Epithelial cell of esophagus (primary cell): Measurements from ENCODE around the gene SLC22A17.
"Not testable (repeated sequence)": the region's sequence is repeated elsewhere in the genome, so short reads cannot be mapped to it uniquely, and the experiment has no call there.

Source experiments
- DNase-seq: peaks from one replicate; pipeline ENCODE4 v3.0.0; 2010; ENCODE audit warnings: low read depth
- H3K4me3 ChIP-seq: 2 replicates; pipeline ENCODE4 v1.5.1; 2011; ENCODE audit warnings: mild to moderate bottlenecking, low read length, control low read depth
- TF ChIP-seq, protein P1 (sequence below): IDR thresholded peaks from 2 replicates; pipeline ENCODE4 v1.5.1; 2011; ENCODE audit warnings: low read depth, mild to moderate bottlenecking, low read length, control low read depth, inconsistent platforms; ENCODE audit not compliant: insufficient read depth; ENCODE audit errors: missing control alignments

The SLC22A17 gene

DNA sequence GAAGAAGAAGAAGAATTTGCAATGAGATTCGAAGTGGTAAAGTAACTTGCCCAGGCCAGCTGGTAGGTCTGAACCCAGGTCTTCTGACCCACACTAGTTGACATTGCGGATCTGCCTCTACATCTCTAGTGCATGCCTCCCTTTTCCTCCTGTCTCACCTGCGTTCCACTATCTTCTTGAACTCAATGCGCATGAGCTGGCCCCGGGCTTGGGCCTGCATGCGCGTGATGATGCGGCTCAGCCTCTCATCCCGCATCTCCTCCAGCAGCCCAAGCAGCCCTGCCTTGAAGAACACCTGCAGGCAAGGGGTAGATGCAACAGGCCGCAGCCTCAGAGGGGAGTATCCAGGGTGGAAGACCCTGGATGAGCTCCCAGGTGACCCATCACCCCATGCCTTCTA, 43.4 kb upstream of the SLC22A17 start:
- DNase-seq = no peak
- H3K4me3 ChIP-seq = no peak overlapping the region
- TF ChIP-seq, protein P1, sequence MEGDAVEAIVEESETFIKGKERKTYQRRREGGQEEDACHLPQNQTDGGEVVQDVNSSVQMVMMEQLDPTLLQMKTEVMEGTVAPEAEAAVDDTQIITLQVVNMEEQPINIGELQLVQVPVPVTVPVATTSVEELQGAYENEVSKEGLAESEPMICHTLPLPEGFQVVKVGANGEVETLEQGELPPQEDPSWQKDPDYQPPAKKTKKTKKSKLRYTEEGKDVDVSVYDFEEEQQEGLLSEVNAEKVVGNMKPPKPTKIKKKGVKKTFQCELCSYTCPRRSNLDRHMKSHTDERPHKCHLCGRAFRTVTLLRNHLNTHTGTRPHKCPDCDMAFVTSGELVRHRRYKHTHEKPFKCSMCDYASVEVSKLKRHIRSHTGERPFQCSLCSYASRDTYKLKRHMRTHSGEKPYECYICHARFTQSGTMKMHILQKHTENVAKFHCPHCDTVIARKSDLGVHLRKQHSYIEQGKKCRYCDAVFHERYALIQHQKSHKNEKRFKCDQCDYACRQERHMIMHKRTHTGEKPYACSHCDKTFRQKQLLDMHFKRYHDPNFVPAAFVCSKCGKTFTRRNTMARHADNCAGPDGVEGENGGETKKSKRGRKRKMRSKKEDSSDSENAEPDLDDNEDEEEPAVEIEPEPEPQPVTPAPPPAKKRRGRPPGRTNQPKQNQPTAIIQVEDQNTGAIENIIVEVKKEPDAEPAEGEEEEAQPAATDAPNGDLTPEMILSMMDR = no peak

DNA sequence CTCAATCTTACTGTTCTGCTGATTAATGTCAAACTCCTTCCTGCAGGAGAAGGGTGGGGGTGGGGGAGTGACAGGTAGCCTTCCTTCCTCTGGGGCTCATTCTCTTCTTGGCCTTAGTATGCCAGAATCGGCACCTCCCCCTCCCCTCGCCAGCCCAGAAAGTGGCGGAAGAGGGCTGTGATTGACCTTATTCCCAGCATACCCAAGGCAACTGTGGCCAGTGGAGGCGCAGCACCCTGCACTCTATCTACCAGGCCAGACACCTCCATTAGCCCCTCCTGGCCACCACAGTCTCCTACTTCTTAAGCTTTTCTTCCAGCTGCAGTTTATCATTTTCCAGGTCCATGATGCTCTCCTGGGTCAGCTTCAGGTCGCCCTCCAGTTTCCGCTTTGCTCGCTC, 39.9 kb upstream of the SLC22A17 start:
- no peak overlapping the region for H3K4me3 ChIP-seq
- DNase-seq = no peak
- TF ChIP-seq, protein P1 = no peak

DNA sequence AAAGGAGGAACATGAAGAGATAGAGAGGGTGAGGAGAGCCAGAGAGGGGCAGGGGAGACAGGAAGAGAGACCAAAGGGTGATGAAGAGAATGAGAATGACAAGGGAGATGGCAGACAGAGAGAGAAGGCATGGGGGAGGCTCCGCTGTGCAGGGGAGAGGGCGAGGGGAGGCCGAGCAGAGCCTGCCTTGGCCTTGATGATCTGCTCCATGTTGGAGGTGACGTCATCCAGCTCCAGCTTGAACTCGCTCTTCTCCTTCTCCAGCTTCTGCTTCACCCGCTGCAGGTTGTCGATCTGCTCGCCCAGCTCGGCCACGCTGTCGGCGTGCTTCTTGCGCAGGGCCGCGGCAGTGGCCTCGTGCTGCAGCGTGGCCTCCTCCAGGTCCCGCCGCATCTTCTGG, 37.2 kb upstream of the SLC22A17 start:
- not testable (repeated sequence) for DNase-seq, H3K4me3 ChIP-seq

DNA sequence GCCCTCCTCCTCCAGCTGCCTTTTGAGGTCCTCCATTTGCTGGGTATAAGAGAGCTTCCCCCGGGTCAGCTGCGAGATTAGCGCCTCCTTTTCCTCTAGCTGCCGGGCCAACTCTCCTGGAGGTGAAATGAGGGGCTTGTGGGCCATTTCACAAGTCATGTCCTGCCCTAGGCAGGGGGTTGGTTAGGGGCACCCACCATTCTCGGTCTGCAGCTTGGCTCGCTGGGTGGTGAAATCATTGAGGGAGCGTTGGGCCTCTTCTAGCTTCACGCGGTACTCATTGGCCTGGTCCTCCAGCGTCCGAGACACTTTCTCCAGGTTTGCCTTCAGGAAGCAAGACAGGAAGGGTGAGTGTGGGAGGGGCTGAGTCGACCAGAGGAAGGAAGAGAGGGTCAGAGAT, 36.7 kb upstream of the SLC22A17 start:
- H3K4me3 ChIP-seq = no peak overlapping the region
- TF ChIP-seq, protein P1 = no peak
- no peak for DNase-seq

DNA sequence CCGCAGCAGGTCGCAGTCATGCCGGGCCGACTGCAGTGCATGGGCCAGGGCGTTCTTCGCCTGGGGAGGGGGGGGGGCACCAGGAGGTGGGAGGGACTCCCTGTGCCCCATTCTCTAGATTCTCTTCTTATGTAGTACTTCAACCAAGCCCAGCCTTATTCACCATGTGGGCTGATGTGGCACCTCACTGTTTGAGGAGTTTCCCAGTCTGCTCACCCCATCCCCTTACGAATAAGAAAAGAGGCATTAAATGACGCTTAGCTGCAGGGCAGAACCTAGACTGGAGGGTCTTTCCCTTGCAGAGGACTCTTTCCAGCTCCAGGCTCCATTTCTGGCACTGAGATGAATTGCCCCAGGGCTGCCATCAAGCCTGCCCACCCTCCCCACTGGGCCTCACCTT, 36.3 kb upstream of the SLC22A17 start:
- TF ChIP-seq, protein P1 = no peak
- DNase-seq = no peak

DNA sequence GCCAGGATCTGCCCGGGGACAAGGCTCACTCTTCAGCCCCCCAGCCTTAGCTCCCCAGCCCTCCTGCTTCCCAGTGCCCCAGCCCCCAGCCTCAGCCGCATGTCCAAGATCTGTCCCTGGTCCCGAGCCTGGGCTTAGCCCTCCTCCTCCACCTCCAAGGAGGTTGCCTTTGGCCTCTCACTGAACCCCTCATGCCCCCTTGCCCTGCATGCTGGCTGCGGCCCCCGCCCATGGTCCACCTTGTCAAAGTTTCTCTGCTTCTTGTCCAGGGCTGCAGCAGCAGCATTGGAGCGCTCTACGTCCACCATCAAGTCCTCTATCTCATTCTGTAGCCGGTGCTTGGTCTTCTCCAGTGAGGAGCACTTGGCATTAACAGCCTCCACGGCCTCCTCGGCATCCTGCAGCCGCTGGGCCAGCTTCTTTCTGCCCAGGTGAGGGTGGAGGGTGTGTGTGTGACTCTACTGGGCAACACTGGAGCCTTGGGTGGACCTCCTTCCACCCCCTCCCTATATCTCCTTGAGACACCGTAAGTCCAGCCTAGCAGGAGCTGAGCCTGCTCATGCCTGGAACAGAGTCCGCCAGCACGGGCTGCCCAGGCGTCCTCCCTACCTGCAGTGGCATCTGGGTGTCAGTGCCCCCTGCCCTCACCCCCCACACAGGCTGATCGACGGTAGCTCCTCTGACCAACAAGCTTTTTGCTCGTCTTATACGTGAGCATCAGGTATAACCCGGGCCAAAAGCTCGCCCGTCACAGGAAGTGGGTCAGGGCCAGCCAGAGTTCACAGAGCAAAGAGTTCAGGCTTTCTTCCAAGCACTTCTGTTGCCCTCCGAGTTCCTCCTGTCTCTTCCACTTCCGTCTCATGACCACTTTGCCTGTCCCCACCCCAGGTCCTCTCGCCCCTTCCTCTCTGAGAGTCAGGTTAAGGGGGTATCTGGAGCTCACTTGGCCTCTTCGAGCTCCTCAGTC, 35.5 kb upstream of the SLC22A17 start:
- TF ChIP-seq, protein P1 = no peak
- DNase-seq = no peak
- H3K4me3 ChIP-seq = no peak overlapping the region

More for the DNA sequence above, 36.3 kb upstream of the SLC22A17 start:
- H3K4me3 ChIP-seq = no peak overlapping the region

DNA sequence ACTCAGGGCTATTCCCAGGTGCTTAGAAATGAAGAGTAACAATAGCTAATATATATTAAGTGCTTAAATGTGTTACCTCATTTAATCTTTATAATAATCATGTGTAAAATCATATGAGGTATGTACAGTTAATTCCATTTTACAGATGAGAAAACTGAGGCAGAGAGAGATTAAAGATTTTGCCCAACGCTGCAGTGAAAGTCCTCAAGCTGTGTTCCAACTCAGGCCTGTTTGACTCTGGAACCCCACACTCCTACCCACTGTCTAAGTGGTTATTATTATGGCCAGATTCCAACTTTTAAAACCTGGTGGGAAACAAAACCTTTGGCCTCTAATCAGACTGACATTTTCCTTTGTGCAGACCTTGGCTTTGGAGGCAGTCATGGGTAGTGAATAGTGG, 34.3 kb upstream of the SLC22A17 start:
- TF ChIP-seq, protein P1 = no peak
- no peak overlapping the region for H3K4me3 ChIP-seq
- no peak for DNase-seq

DNA sequence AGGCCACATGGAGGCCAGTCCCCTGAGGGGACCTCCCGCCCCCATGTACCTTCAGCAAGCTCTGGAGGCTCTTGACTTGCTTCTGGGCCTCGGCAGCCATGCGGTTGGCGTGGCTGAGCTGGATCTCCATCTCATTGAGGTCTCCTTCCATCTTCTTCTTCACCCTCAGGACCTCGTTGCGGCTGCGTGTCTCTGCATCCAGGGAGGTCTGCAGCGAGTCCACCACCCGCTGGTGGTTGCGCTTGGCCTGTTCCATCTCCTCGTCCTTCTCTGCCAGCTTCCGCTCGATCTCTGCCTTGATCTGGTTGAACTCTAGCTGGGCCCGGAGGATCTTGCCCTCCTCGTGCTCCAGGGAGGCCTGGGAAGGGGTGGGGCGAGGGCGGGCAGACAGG, 33.6 kb upstream of the SLC22A17 start:
- DNase-seq, H3K4me3 ChIP-seq: not testable (repeated sequence)
